ENCODE results near the gene SETD4. TPM values are rescaled to one million over a fixed set of nuclear protein-coding genes. Genes with fewer than 3 reads are reported as not detected.

SETD4 gene
- total RNA-seq, 1 experiment from 2014 or later = 22.7 TPM

- ChIA-PET CTCF (no interaction called here), RAD21 (ENCODE audit: low non-redundant PET in 1 of 2, low total read pairs in 2 of 2, uncharacterized antibody in 2 of 2, unreplicated experiment in 2 of 2) (no interaction called here), POLR2A (no interaction called here)
- no peak overlapping the region for H2AFZ ChIP-seq (ENCODE audit: low read depth, low read length, poor library complexity, severe bottlenecking)
- H3K27me3 ChIP-seq (ENCODE audit: insufficient read depth, low read length) = peaks cover 11% of the 10 kb centered on the region; the same call in 1 of the 2 replicates
- no peaks in the 10 kb centered on the region for H3K9me2 ChIP-seq (ENCODE audit: insufficient read depth)
- H3K9ac ChIP-seq (ENCODE audit: low read length) = no peak overlapping the region
- H3K36me3 ChIP-seq (ENCODE audit: control insufficient read depth in 1 of 2, insufficient read depth in 2 of 2, low read length in 2 of 2) = no peaks in the 10 kb centered on the region
- BruUV-seq (replicated peaks) = no TSS peak
- DNase-seq (ENCODE audit: low read depth, low spot score) (no peak), ATAC-seq (no peak)
- no peaks in the 10 kb centered on the region; a peak in 1 of 4 replicates for H3K9me3 ChIP-seq (ENCODE audit: control insufficient read depth in 1 of 2, insufficient read depth in 1 of 2, low read depth in 1 of 2, low read length in 2 of 2)
- H3K4me1 ChIP-seq (ENCODE audit: control insufficient read depth in 1 of 2, insufficient read depth in 2 of 2, low read length in 2 of 2) = no peaks in the 10 kb centered on the region
- no peak overlapping the region for H3K4me2 ChIP-seq (ENCODE audit: low read length)
- no peak for TF ChIP-seq ZBTB33 (IDR thresholded peaks at IDR 0.05; ENCODE audit: extremely low read depth, insufficient replicate concordance, low read length)
- TF ChIP-seq FOSL1 (IDR thresholded peaks at IDR 0.05; ENCODE audit: low read depth) = no peak
- H3K4me3 ChIP-seq (replicated peaks in 1 of 2; ENCODE audit: low read depth in 1 of 2, low read length in 2 of 2) = no peak overlapping the region
- H4K20me1 ChIP-seq (ENCODE audit: insufficient read depth) = no peaks in the 10 kb centered on the region
- no peaks in the 10 kb centered on the region for H3K79me2 ChIP-seq (ENCODE audit: insufficient read depth, low read length)
- intact Hi-C loops (cut with micrococcal nuclease) = no loop called here
- H3K27ac ChIP-seq (ENCODE audit: low read depth, low read length) = no peak overlapping the region
Observed at GRCh38 chr21:35990609-35991008, 69.7 kb downstream of the SETD4 start.

DNA sequence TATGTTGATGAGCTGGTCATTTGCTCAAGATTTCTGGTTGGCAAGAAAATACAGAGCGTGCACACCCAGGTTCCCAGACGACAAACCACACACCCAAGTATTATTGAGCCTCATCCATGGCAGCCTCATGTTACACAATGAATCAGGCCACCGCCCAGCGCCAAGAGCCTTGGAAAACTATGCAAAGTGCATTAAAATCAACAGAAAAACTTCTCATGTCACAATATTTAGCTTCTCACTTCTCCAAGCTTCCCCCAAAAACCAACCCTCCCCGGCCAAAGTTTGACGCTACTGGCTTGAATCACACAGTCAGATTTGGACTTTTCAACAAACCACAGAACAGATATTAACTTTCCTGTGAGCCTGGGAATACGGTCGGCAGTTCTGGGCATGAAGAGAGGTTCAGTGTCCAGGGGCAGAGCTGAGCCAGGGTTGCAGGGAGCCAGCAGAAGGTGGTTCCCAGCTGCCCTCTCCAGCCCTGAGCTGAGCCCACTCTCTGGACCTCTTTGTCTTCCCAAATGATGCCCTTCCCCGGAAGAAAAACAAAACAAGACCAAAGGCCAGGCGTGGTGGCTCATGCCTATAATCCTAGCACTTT lies 71.1 kb downstream of the SETD4 start:
- ChIA-PET RAD21 (ENCODE audit: low non-redundant PET in 1 of 2, low total read pairs in 2 of 2, uncharacterized antibody in 2 of 2, unreplicated experiment in 2 of 2) (no interaction called here), POLR2A (no interaction called here), CTCF (no interaction called here)
- H3K4me3 ChIP-seq (replicated peaks in 1 of 2; ENCODE audit: low read depth in 1 of 2, low read length in 2 of 2) = no peak overlapping the region
- H3K36me3 ChIP-seq (ENCODE audit: control insufficient read depth in 1 of 2, insufficient read depth in 2 of 2, low read length in 2 of 2) = no peaks in the 10 kb centered on the region
- TF ChIP-seq EGR1 (IDR thresholded peaks at IDR 0.05; ENCODE audit: low read depth) (no peak), EZH2phosphoT487 (IDR thresholded peaks at IDR 0.05; ENCODE audit: borderline replicate concordance) (no peak), RAD21 (IDR thresholded peaks at IDR 0.05; ENCODE audit: low read depth) (no peak), ZFX (IDR thresholded peaks at IDR 0.05) (no peak), ELF1 (IDR thresholded peaks at IDR 0.05; ENCODE audit: borderline replicate concordance, low read depth) (no peak), REST (IDR thresholded peaks at IDR 0.05; ENCODE audit: low read depth) (no peak)
- no peaks in the 10 kb centered on the region for H4K20me1 ChIP-seq (ENCODE audit: insufficient read depth)
- no peak overlapping the region for H2AFZ ChIP-seq (ENCODE audit: low read depth, low read length, poor library complexity, severe bottlenecking)
- H3K9me3 ChIP-seq (ENCODE audit: control insufficient read depth in 1 of 2, insufficient read depth in 1 of 2, low read depth in 1 of 2, low read length in 2 of 2) = no peaks in the 10 kb centered on the region; a peak in 1 of 4 replicates
- BruUV-seq (replicated peaks) = no TSS peak
- H3K27me3 ChIP-seq (ENCODE audit: insufficient read depth, low read length) = peaks cover 11% of the 10 kb centered on the region; the same call in 1 of the 2 replicates
- no peak overlapping the region for H3K9ac ChIP-seq (ENCODE audit: low read length)
- no peak overlapping the region for H3K4me2 ChIP-seq (ENCODE audit: low read length)
- no peaks in the 10 kb centered on the region for H3K4me1 ChIP-seq (ENCODE audit: control insufficient read depth in 1 of 2, insufficient read depth in 2 of 2, low read length in 2 of 2)
- ATAC-seq = no peak
- DNase-seq (ENCODE audit: low read depth, low spot score) = no peak
- no peak overlapping the region for H3K27ac ChIP-seq (ENCODE audit: low read depth, low read length)
- no peaks in the 10 kb centered on the region for H3K79me2 ChIP-seq (ENCODE audit: insufficient read depth, low read length)
- H3K9me2 ChIP-seq (ENCODE audit: insufficient read depth) = no peaks in the 10 kb centered on the region
- intact Hi-C loops (cut with micrococcal nuclease) = no loop called here
